Kidney epithelial cell (primary cell): ENCODE results near the gene KCNMA1. TPM values are rescaled to one million over a fixed set of nuclear protein-coding genes. Genes with fewer than 3 reads are reported as not detected.

ENCODE experiments used
- DNase-seq: peaks from one replicate; pipeline ENCODE4 v3.0.0-alpha.2; 2010; ENCODE audit warnings: low read depth
- H3K27me3 ChIP-seq: 2 replicates; pipeline ENCODE4 v1.6.0; 2011; ENCODE audit warnings: low read length; ENCODE audit not compliant: control insufficient read depth, insufficient read depth
- H3K36me3 ChIP-seq: 2 replicates; pipeline ENCODE4 v1.5.1; 2011; ENCODE audit warnings: low read length; ENCODE audit not compliant: control insufficient read depth, insufficient read depth
- H3K4me3 ChIP-seq: 2 replicates; pipeline ENCODE4 v1.5.1; 2011; ENCODE audit warnings: low read depth, mild to moderate bottlenecking, control low read depth, low read length
- CTCF ChIP-seq: IDR thresholded peaks from 2 replicates; pipeline ENCODE4 v1.5.1; 2011; ENCODE audit warnings: mild to moderate bottlenecking, moderate library complexity, low read length, control low read depth, inconsistent platforms; ENCODE audit not compliant: insufficient read depth, poor library complexity, severe bottlenecking
- total RNA-seq: library from RNA; depleted of rRNA; stranded (reverse); fragments of >200 nt; gene quantifications from 2 replicates; pipeline ENCODE4 v1.2.3, GENCODE V29; 2015

The KCNMA1 gene
- total RNA-seq, 1 donor from 2014 or later, result 18.9 TPM

- Histone ChIP-seq H3K36me3 (no peaks in the 10 kb centered on the region), H3K4me3 (no peak overlapping the region), H3K27me3 (no peaks in the 10 kb centered on the region)
- DNase-seq, result no peak
- no peak for TF ChIP-seq CTCF
These were observed 178.5 kb downstream of the KCNMA1 start for GRCh38 chr10:77458986-77459590.

GRCh38 chr10:77457721-77458120 lies 179.9 kb downstream of the KCNMA1 start:
- Histone ChIP-seq H3K27me3 (no peaks in the 10 kb centered on the region), H3K4me3 (no peak overlapping the region), H3K36me3 (no peaks in the 10 kb centered on the region)
- DNase-seq, result no peak
- TF ChIP-seq CTCF, result no peak

GRCh38 chr10:77457266-77457665 lies 180.3 kb downstream of the KCNMA1 start:
- no peak for TF ChIP-seq CTCF

GRCh38 chr10:77456414-77456813 lies 181.2 kb downstream of the KCNMA1 start:
- no peaks in the 10 kb centered on the region for H3K36me3 ChIP-seq
- H3K4me3 ChIP-seq, result no peak overlapping the region
- DNase-seq, result no peak
- TF ChIP-seq CTCF, result no peak
- no peaks in the 10 kb centered on the region for H3K27me3 ChIP-seq

More at GRCh38 chr10:77457266-77457665, 180.3 kb downstream of the KCNMA1 start:
- no peaks in the 10 kb centered on the region for H3K36me3 ChIP-seq
- DNase-seq, result no peak
- H3K4me3 ChIP-seq, result no peak overlapping the region
- no peaks in the 10 kb centered on the region for H3K27me3 ChIP-seq

- Histone ChIP-seq H3K36me3 (peaks cover 1% of the 10 kb centered on the region), H3K4me3 (no peak overlapping the region), H3K27me3 (no peaks in the 10 kb centered on the region)
- TF ChIP-seq CTCF, result no peak
- peak; percentile 29 for DNase-seq
These were observed 182.0 kb downstream of the KCNMA1 start for GRCh38 chr10:77455561-77455960.

- TF ChIP-seq CTCF, result no peak
- Histone ChIP-seq H3K27me3 (no peaks in the 10 kb centered on the region), H3K4me3 (no peak overlapping the region), H3K36me3 (peaks cover 1% of the 10 kb centered on the region)
- no peak for DNase-seq
These were observed 184.6 kb downstream of the KCNMA1 start for GRCh38 chr10:77452952-77453564.
